ENCODE results near the gene PALLD.

DNA sequence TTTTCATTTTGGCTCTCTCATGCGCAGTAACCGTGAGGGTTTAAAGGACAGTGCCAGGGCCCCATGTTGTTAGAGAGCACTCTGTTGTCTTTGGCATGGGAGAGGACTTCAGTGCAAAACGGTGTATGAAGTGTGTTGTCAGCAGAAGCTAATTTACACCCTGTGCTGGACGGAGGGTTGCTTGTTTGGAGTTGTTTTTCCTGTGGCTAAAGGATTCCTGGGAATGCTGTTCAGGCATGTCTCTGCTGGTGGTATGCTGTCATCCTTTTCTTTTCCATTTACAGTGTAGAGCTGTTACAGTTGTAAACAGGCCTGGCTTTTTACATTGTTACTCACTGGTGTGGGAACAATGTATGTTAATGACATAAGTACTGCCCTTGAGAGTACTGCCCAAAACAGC lies 306.9 kb downstream of the PALLD start:
- TF ChIP-seq TBP (CRISPR knock-in tag; IDR thresholded peaks at IDR 0.05): no peak
- no peak for TF ChIP-seq TOE1 (CRISPR knock-in tag; IDR thresholded peaks at IDR 0.05)
- TF ChIP-seq PPARG (CRISPR knock-in tag; conservative IDR thresholded peaks at IDR 0.05): no peak
